Measurements from ENCODE around the gene SERPINA3.

SERPINA3 gene

GRCh38 chr14:94570440-94570839, 41.8 kb upstream of the SERPINA3 start:
- no peak for DNase-seq (ENCODE audit: low read depth)

DNA sequence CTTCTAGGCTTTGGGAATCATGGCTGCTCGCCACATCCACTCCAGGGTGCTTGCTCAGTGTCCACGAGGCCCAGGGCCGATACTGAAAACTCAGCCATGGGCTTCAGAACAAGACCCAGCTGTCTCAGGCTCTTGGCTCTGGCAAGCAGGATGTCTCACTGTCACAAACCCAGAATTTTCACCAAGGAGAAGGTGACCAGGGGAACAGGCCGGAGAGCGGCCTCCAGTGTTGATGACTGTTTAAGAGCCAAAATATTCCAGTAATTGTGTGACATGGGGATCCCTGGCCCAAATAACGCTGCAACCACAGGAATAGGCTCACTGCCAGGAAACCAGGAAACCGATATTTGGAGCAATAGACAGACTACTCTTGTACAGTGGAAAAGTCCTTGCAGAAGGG, 40.8 kb upstream of the SERPINA3 start:
- no peak for DNase-seq (ENCODE audit: low read depth)
- H3K4me3 ChIP-seq (ENCODE audit: low read length), result no peak overlapping the region
- TF ChIP-seq CTCF (IDR thresholded peaks at IDR 0.05; ENCODE audit: insufficient read depth, low read depth, low read length, missing control alignments), result no peak

More at GRCh38 chr14:94570440-94570839, 41.8 kb upstream of the SERPINA3 start:
- H3K4me3 ChIP-seq (ENCODE audit: low read length), result no peak overlapping the region
- TF ChIP-seq CTCF (IDR thresholded peaks at IDR 0.05; ENCODE audit: insufficient read depth, low read depth, low read length, missing control alignments), result no peak

DNA sequence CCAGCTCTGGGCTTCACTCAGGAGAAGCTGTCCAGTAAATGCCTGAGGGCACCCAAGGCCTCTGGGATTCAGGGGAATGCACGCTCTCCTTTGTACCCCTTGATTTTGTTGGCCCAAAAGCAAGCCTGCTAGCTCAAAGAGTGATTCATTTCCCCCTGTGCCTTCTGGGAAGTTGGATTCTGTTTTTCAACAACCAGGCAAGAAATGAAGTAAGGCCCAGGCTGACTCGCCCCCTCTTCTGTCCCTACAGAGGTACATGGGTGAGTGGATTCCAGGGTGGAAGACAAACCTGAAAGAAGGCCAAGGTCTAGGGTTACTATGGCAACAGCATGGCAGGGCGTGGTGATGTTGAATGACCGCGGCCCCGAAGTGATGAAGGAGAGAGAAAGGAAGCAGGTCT, 40.2 kb upstream of the SERPINA3 start:
- DNase-seq (ENCODE audit: low read depth), result peak; percentile 2
- no peak overlapping the region for H3K4me3 ChIP-seq (ENCODE audit: low read length)
- no peak for TF ChIP-seq CTCF (IDR thresholded peaks at IDR 0.05; ENCODE audit: insufficient read depth, low read depth, low read length, missing control alignments)

DNA sequence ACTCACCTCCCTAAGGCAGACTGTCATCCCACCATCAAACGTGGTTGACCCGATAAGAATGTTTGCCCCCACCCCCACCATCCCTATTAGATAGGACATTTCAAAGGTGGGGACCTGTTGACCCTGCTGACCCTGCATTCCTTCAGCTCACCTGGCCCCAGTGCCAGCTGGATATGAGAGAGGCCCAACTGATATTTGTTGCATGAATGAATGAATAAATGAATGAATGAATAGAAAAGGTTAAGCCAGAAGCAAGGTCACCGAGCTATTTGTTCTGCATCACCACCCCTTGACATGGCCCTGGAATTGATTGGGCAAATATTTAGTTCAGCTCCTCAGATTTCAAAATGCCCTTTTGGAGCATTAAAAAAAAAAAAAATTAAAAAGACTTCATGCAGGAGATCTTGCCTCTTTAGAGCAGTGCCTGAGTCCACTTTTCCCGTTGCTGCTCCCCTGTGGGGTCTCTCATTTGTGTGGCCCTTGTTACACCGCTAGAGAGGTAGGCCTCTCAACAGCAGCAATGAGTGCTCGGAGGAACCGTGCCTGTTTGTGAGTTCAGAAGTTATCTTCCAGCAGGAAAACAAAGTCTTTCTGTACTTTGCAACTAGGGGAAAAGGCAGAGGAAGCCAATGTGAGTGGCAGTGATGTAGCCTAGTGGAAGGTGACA, 39.4 kb upstream of the SERPINA3 start:
- no peak for TF ChIP-seq CTCF (IDR thresholded peaks at IDR 0.05; ENCODE audit: insufficient read depth, low read depth, low read length, missing control alignments)
- DNase-seq (ENCODE audit: low read depth), result no peak
- no peak overlapping the region for H3K4me3 ChIP-seq (ENCODE audit: low read length)

DNA sequence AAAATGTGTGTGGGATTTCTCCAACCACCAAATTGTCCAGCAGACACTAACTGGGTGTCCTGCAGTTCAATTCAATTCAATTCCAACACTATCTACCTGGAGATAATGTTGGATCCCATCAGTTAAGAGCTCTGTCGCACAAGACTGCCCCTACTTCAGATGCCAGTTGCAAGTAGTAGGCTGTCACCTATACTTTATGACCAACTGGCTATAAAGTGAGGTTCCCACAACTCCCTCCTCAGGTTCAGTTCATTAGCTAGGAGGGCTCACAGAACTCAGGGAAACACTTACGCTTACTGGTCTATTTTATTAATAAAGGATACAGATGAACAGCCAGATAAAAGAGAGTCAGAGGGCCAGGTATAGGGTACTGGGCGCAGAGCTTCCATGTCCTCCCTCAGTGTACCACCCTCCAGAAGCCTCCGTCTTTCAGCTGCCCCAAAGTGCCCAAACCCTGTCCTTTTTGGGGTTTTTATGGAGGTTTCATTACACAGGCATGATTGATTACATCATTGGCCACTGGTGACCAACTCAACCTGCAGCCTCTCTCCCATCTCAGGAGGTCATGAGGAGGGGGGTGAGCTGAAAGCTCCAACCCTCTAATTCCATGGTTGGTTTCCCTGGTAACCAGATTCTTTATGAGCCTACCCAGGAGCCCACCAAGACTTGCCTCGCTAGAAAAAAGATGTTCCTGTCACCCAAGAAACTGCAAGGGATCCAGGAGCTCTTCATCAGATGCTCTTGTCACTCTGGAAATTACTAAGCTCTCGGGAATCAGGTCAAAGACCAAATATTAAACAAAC, 38.5 kb upstream of the SERPINA3 start:
- H3K4me3 ChIP-seq (ENCODE audit: low read length), result no peak overlapping the region
- no peak for TF ChIP-seq CTCF (IDR thresholded peaks at IDR 0.05; ENCODE audit: insufficient read depth, low read depth, low read length, missing control alignments)
- no peak for DNase-seq (ENCODE audit: low read depth)

DNA sequence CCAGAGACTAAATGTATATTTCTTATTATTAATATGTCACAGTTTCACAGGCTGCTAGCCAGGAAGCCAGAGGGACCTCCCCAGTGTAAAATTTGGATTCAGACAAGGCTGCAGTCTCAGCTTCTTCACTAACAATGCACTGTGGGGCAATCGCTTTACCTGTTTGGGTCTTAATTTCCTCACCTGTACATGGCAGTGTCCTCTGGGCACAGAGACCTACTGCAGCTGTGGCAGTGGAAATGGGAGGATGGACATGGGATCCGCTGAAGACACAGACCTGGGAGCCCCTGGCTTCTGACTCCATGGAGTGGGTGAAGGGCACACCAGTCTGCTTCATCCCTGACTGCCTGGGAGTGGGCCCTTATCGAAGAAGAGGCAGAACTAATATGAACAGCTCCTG, 37.9 kb upstream of the SERPINA3 start:
- no peak for DNase-seq (ENCODE audit: low read depth)
- H3K4me3 ChIP-seq (ENCODE audit: low read length), result no peak overlapping the region
- no peak for TF ChIP-seq CTCF (IDR thresholded peaks at IDR 0.05; ENCODE audit: insufficient read depth, low read depth, low read length, missing control alignments)
